Transverse colon (tissue), 3 donors: ENCODE data around the gene FGF22.

Experiments
- CTCF ChIP-seq, 5 experiments: fragments of 200-600 bp in 3 of 5; fragments of 450-650 bp in 2 of 5; sonication (generic) in 3 of 5; IDR thresholded peaks; 1 replicate in 2 of 5; 2 replicates in 3 of 5; pipeline ENCODE4 v1.5.1; 2016 to 2017; ENCODE audit warnings: antibody characterized with exemption in 5 of 5, inconsistent platforms in 3 of 5, mild to moderate bottlenecking in 2 of 5, moderate library complexity in 1 of 5
- EP300 ChIP-seq: sonication (generic); formaldehyde crosslinking; IDR thresholded peaks from one replicate; pipeline ENCODE4 v1.6.1; 2017; ENCODE audit warnings: antibody characterized with exemption, low read depth
- POLR2A ChIP-seq: fragments of 450-650 bp; IDR thresholded peaks from one replicate; pipeline ENCODE4 v1.6.1; 2016; ENCODE audit warnings: antibody characterized with exemption, mild to moderate bottlenecking, moderate library complexity

GRCh38 chr19:674282-675151 is 34.8 kb downstream of the FGF22 start:
- no peak for TF ChIP-seq POLR2A
- TF ChIP-seq CTCF (IDR thresholded peaks at IDR 0.05) = no peak
- no peak for TF ChIP-seq EP300
